GM10847 (cell line): ENCODE results near the gene FOXP1.

Source experiments
- POLR2A ChIP-seq: IDR thresholded peaks from 2 replicates; pipeline ENCODE4 v1.6.1; 2011; ENCODE audit not compliant: insufficient read length; ENCODE audit errors: extremely low read depth

Gene FOXP1

GRCh38 chr3:71265365-71265915 is 318.1 kb downstream of the FOXP1 start:
- no peak for TF ChIP-seq POLR2A

- no peak for TF ChIP-seq POLR2A
These were observed 318.7 kb downstream of the FOXP1 start for GRCh38 chr3:71264840-71265239.

- TF ChIP-seq POLR2A, result no peak
These were observed 320.9 kb downstream of the FOXP1 start for GRCh38 chr3:71262364-71263265.

GRCh38 chr3:71260782-71261181 is 322.7 kb downstream of the FOXP1 start:
- TF ChIP-seq POLR2A, result no peak

GRCh38 chr3:71258526-71258925 is 325.0 kb downstream of the FOXP1 start:
- TF ChIP-seq POLR2A, result no peak

- TF ChIP-seq POLR2A, result no peak
These were observed 325.4 kb downstream of the FOXP1 start for GRCh38 chr3:71258116-71258515.

GRCh38 chr3:71255498-71255897 is 328.0 kb downstream of the FOXP1 start:
- TF ChIP-seq POLR2A, result no peak

GRCh38 chr3:71254281-71255057 is 329.1 kb downstream of the FOXP1 start:
- TF ChIP-seq POLR2A, result no peak

- no peak for TF ChIP-seq POLR2A
These were observed 330.4 kb downstream of the FOXP1 start for GRCh38 chr3:71253169-71253568.

- TF ChIP-seq POLR2A, result no peak
These were observed 331.1 kb downstream of the FOXP1 start for GRCh38 chr3:71252466-71252865.

GRCh38 chr3:71251156-71251775 is 332.3 kb downstream of the FOXP1 start:
- TF ChIP-seq POLR2A, result no peak

- TF ChIP-seq POLR2A, result no peak
These were observed 333.5 kb downstream of the FOXP1 start for GRCh38 chr3:71250026-71250425.

- no peak for TF ChIP-seq POLR2A
These were observed 335.6 kb downstream of the FOXP1 start for GRCh38 chr3:71247958-71248335.

GRCh38 chr3:71247221-71247957 is 336.1 kb downstream of the FOXP1 start:
- no peak for TF ChIP-seq POLR2A
